Loucy (cell line): ENCODE measurements around the gene SH2D3C.

ENCODE experiments used
- EZH2phosphoT487 ChIP-seq: fragments of 200-600 bp; IDR thresholded peaks from 2 replicates; pipeline ENCODE4 v1.6.1; 2018; ENCODE audit warnings: antibody characterized with exemption, mild to moderate bottlenecking, moderate library complexity, borderline replicate concordance
- TF ChIP-seq, protein P1 (sequence below): fragments of 200-600 bp; sonication (generic); conservative IDR thresholded peaks from 2 replicates; pipeline ENCODE4 v1.5.1; 2014; ENCODE audit warnings: mild to moderate bottlenecking, antibody characterized with exemption, low read length

- TF ChIP-seq, protein P1, sequence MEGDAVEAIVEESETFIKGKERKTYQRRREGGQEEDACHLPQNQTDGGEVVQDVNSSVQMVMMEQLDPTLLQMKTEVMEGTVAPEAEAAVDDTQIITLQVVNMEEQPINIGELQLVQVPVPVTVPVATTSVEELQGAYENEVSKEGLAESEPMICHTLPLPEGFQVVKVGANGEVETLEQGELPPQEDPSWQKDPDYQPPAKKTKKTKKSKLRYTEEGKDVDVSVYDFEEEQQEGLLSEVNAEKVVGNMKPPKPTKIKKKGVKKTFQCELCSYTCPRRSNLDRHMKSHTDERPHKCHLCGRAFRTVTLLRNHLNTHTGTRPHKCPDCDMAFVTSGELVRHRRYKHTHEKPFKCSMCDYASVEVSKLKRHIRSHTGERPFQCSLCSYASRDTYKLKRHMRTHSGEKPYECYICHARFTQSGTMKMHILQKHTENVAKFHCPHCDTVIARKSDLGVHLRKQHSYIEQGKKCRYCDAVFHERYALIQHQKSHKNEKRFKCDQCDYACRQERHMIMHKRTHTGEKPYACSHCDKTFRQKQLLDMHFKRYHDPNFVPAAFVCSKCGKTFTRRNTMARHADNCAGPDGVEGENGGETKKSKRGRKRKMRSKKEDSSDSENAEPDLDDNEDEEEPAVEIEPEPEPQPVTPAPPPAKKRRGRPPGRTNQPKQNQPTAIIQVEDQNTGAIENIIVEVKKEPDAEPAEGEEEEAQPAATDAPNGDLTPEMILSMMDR = no peak
- no peak for TF ChIP-seq EZH2phosphoT487
These were observed 83.4 kb downstream of the SH2D3C start for GRCh38 chr9:127694890-127695720.
